GM23338 (cell line): ENCODE results near the gene PELI3. TPM values are rescaled to one million over a fixed set of nuclear protein-coding genes. Genes with fewer than 3 reads are reported as not detected.

Experiments
- ATAC-seq: fragments of 200-7000 bp; cut with Tn5 transposase; 3 replicates; pipeline ENCODE4 v1.9.1; 2020
- DNase-seq: peaks from one replicate; pipeline ENCODE4 v3.0.0-alpha.2; 2015; ENCODE audit warnings: low spot score
- H2AFZ ChIP-seq: fragments of 200-600 bp; sonication (generic); 2 replicates; pipeline ENCODE4 v1.8.0; 2016; ENCODE audit warnings: antibody characterized with exemption, mild to moderate bottlenecking, moderate library complexity
- H3F3A ChIP-seq: fragments of 200-600 bp; sonication (generic); replicated peaks from 2 replicates; pipeline ENCODE4 v1.8.0; 2017; ENCODE audit warnings: antibody characterized with exemption, mixed run types, low read depth
- H3K27ac ChIP-seq: fragments of 200-600 bp; sonication (generic); 2 replicates; pipeline ENCODE4 v1.6.1; 2016; ENCODE audit warnings: low read depth
- H3K27me3 ChIP-seq: fragments of 200-600 bp; sonication (generic); 2 replicates; pipeline ENCODE4 v1.8.0; 2016; ENCODE audit warnings: mild to moderate bottlenecking, mixed run types, moderate library complexity; ENCODE audit not compliant: insufficient read depth
- H3K36me3 ChIP-seq: fragments of 200-600 bp; sonication (generic); 2 replicates; pipeline ENCODE4 v1.8.0; 2016; ENCODE audit warnings: mild to moderate bottlenecking; ENCODE audit not compliant: insufficient read depth
- H3K4me1 ChIP-seq: fragments of 200-600 bp; sonication (generic); 2 replicates; pipeline ENCODE4 v1.8.0; 2016; ENCODE audit warnings: mild to moderate bottlenecking, moderate library complexity; ENCODE audit not compliant: insufficient read depth
- H3K4me2 ChIP-seq: fragments of 200-600 bp; sonication (generic); 2 replicates; pipeline ENCODE4 v1.7.1; 2017; ENCODE audit warnings: mixed run types
- H3K4me3 ChIP-seq: fragments of 200-600 bp; sonication (generic); 2 replicates; pipeline ENCODE4 v1.6.1; 2016; ENCODE audit warnings: mixed run types
- H3K79me2 ChIP-seq: fragments of 200-600 bp; sonication (generic); replicated peaks from 2 replicates; pipeline ENCODE4 v1.8.0; 2017; ENCODE audit warnings: mild to moderate bottlenecking; ENCODE audit not compliant: insufficient read depth
- H3K9me2 ChIP-seq: fragments of 200-600 bp; sonication (generic); 2 replicates; pipeline ENCODE4 v1.8.0; 2017; ENCODE audit not compliant: insufficient read depth
- H4K20me1 ChIP-seq: fragments of 200-600 bp; sonication (generic); replicated peaks from 2 replicates; pipeline ENCODE4 v1.8.0; 2017; ENCODE audit warnings: mild to moderate bottlenecking; ENCODE audit not compliant: insufficient read depth
- H3K27ac Mint-ChIP-seq: 2 replicates; pipeline ENCODE4 v1.8.0; 2020; ENCODE audit warnings: inconsistent platforms, mild to moderate bottlenecking, moderate library complexity, mixed read lengths
- H3K27me3 Mint-ChIP-seq: 3 replicates; pipeline ENCODE4 v1.8.0; 2022; ENCODE audit warnings: low read depth, mild to moderate bottlenecking, moderate library complexity, mixed read lengths, inconsistent platforms; ENCODE audit not compliant: insufficient read depth, poor library complexity
- H3K36me3 Mint-ChIP-seq: 3 replicates; pipeline ENCODE4 v1.8.0; 2021; ENCODE audit warnings: low read depth, mild to moderate bottlenecking, inconsistent platforms, moderate library complexity, mixed read lengths
- H3K4me1 Mint-ChIP-seq: 3 replicates; pipeline ENCODE4 v1.8.0; 2020; ENCODE audit warnings: mild to moderate bottlenecking, inconsistent platforms, mixed read lengths
- H3K4me3 Mint-ChIP-seq: 3 replicates; pipeline ENCODE4 v1.8.0; 2021; ENCODE audit warnings: moderate library complexity, mild to moderate bottlenecking, inconsistent platforms, mixed read lengths
- H3K9me3 Mint-ChIP-seq: 3 replicates; pipeline ENCODE4 v1.8.0; 2020; ENCODE audit warnings: moderate library complexity, mild to moderate bottlenecking, inconsistent platforms, mixed read lengths
- CREB1 ChIP-seq: fragments of 250-450 bp; sonication (Bioruptor Pico); IDR thresholded peaks from 2 replicates; pipeline ENCODE4 v1.5.0; 2020; ENCODE audit warnings: low read depth, mild to moderate bottlenecking, moderate library complexity
- EZH2 ChIP-seq: fragments of 200-600 bp; sonication (generic); IDR thresholded peaks from one replicate; pipeline ENCODE4 v1.8.0; 2017; ENCODE audit warnings: antibody characterized with exemption, mild to moderate bottlenecking, low read depth; ENCODE audit not compliant: unreplicated experiment
- EZH2phosphoT487 ChIP-seq: fragments of 200-600 bp; sonication (generic); IDR thresholded peaks from one replicate; pipeline ENCODE4 v1.8.1; 2018; ENCODE audit warnings: antibody characterized with exemption; ENCODE audit not compliant: unreplicated experiment
- JUNB ChIP-seq: IDR thresholded peaks from one replicate; pipeline ENCODE4 v1.6.1; 2016; ENCODE audit warnings: antibody characterized with exemption; ENCODE audit not compliant: unreplicated experiment
- NANOG ChIP-seq: IDR thresholded peaks from 2 replicates; pipeline ENCODE4 v1.6.1; 2016; ENCODE audit warnings: antibody characterized with exemption, borderline replicate concordance
- POLR2AphosphoS5 ChIP-seq: IDR thresholded peaks from 2 replicates; pipeline ENCODE4 v1.6.1; 2016; ENCODE audit warnings: antibody characterized with exemption, low read depth
- STAT1 ChIP-seq: IDR thresholded peaks from one replicate; pipeline ENCODE4 v1.6.1; 2016; ENCODE audit warnings: antibody characterized with exemption; ENCODE audit not compliant: unreplicated experiment
- ZNF114 ChIP-seq: fragments of 250-450 bp; sonication (Bioruptor Pico); IDR thresholded peaks from 2 replicates; pipeline ENCODE4 v1.5.0; 2020; ENCODE audit warnings: mild to moderate bottlenecking, moderate library complexity
- ZNF331 ChIP-seq: fragments of 250-450 bp; sonication (Bioruptor Pico); IDR thresholded peaks from 2 replicates; pipeline ENCODE4 v1.5.0; 2020; ENCODE audit warnings: low read depth, mild to moderate bottlenecking, moderate library complexity
- polyA plus RNA-seq: library from polyadenylated mRNA; unstranded; fragments of >200 nt; fragmentation: Nextera tagmentation; extraction: Ambion mirVana; gene quantifications from 2 replicates; pipeline ENCODE4 v1.2.1, GENCODE V29; 2016
- total RNA-seq: library from RNA; depleted of rRNA; stranded (reverse); fragments of >200 nt; shearing (Covaris generic); gene quantifications from 2 replicates; pipeline ENCODE4 v1.2.3, GENCODE V29; 2014
- TF ChIP-seq, protein P1 (sequence below): IDR thresholded peaks from 2 replicates; pipeline ENCODE4 v1.6.1; 2016; ENCODE audit warnings: antibody characterized with exemption
- TF ChIP-seq, protein P2 (sequence below), 2 experiments: fragments of 200-600 bp in 1 of 2; sonication (generic) in 1 of 2; conservative IDR thresholded peaks; 2 replicates each; pipeline versions ENCODE4 v1.5.1 to v1.6.1; 2016 to 2017; ENCODE audit warnings: antibody characterized with exemption in 2 of 2, low read depth in 2 of 2, mild to moderate bottlenecking in 2 of 2, moderate library complexity in 1 of 2

The PELI3 gene
- total and polyA plus RNA-seq, 2 experiments from 2014 or later: 2.8 to 9.1 TPM

DNA sequence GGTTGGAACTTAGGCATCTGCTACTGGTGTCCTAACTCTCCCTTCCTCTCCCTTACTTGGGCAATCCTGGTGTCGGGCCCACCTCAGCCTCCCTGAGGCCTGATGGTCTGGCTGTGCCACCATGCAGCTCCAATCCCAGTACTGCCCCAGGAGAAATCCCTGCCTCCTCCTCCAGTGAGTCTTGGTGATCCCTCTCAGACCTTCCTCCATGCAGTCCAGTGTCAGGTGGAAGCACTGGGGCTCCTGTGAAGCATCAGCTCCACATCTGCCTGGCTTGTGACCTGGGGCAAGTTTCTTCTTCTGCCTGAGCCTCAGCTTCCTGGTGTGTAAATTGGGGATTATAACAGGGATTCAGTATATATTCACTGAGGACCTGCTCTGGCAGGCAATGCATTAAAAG lies 1.8 kb upstream of the PELI3 start:
- Histone ChIP-seq H3K4me2 (peak overlapping the region; percentile 86), H4K20me1 (no peaks in the 10 kb centered on the region; the same call in none of the 2 replicates), H3K36me3 (no peaks in the 10 kb centered on the region), H3K4me1 (peaks cover 31% of the 10 kb centered on the region), H3K9me2 (no peaks in the 10 kb centered on the region), H3F3A (peaks cover 10% of the 10 kb centered on the region; the same call in 1 of the 2 replicates), H3K79me2 (no peaks in the 10 kb centered on the region), H3K4me3 (peak overlapping the region; percentile 81; the same call in 1 of the 2 replicates), H2AFZ (peak overlapping the region; percentile 75), H3K27ac (no peak overlapping the region), H3K27me3 (no peaks in the 10 kb centered on the region)
- H3K27ac Mint-ChIP-seq: no peak overlapping the region
- TF ChIP-seq, protein P1, sequence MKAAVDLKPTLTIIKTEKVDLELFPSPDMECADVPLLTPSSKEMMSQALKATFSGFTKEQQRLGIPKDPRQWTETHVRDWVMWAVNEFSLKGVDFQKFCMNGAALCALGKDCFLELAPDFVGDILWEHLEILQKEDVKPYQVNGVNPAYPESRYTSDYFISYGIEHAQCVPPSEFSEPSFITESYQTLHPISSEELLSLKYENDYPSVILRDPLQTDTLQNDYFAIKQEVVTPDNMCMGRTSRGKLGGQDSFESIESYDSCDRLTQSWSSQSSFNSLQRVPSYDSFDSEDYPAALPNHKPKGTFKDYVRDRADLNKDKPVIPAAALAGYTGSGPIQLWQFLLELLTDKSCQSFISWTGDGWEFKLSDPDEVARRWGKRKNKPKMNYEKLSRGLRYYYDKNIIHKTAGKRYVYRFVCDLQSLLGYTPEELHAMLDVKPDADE: no peak
- TF ChIP-seq POLR2AphosphoS5 (no peak), CREB1 (no peak), STAT1 (no peak), EZH2phosphoT487 (no peak), EZH2 (no peak), JUNB (no peak), ZNF114 (CRISPR knock-in tag) (no peak), NANOG (no peak), ZNF331 (CRISPR knock-in tag) (no peak)
- peaks cover 8% of the 10 kb centered on the region for H3K27me3 Mint-ChIP-seq
- peaks cover 25% of the 10 kb centered on the region for H3K36me3 Mint-ChIP-seq
- H3K4me1 Mint-ChIP-seq: peaks cover 31% of the 10 kb centered on the region
- H3K9me3 Mint-ChIP-seq: peaks cover 31% of the 10 kb centered on the region
- ATAC-seq (no peak), DNase-seq (no peak)
- peak overlapping the region; percentile 91 for H3K4me3 Mint-ChIP-seq

DNA sequence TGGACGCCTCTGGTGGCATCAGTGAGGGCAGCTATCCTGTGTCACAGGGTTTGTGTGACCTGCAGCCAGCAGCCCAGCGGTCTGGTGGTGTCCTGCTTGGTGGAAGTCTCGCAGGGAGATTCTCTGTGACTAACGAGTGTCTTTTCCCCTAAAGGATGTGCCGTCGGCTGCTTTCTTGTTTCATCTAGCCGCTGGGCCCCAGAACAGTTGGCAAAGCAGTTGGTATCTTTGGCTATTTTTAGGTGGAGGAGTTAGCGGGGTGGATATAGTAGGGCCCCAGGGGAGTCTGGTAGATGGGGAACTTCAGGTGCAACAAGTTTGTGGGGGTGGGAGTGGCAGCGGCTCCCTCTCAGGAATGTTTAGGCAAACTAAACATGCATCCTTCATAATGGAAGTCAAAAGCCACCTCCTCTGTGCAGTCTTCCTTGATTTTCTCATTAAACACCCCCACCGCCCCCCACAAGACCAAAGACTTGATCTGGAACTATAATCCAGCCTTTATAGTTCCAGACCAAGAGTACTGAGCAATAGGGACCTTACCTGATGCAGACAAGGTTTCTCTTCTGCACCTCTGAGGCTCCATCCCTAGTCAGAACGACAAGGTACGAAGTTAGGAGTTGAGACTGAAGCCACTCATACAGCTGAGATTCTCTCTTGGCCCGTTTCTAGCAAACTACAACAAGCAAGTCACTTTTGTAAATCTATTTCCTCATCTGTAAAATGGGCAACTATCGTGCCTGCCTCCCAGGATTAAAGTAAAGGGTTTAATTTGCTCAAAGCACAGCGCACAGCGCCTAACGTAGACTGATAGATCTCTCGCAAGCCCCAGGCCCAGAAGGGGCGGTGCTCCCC lies 1.1 kb upstream of the PELI3 start:
- TF ChIP-seq ZNF114 (CRISPR knock-in tag) (no peak), POLR2AphosphoS5 (no peak)
- TF ChIP-seq, protein P1: no peak
- TF ChIP-seq, protein P2, sequence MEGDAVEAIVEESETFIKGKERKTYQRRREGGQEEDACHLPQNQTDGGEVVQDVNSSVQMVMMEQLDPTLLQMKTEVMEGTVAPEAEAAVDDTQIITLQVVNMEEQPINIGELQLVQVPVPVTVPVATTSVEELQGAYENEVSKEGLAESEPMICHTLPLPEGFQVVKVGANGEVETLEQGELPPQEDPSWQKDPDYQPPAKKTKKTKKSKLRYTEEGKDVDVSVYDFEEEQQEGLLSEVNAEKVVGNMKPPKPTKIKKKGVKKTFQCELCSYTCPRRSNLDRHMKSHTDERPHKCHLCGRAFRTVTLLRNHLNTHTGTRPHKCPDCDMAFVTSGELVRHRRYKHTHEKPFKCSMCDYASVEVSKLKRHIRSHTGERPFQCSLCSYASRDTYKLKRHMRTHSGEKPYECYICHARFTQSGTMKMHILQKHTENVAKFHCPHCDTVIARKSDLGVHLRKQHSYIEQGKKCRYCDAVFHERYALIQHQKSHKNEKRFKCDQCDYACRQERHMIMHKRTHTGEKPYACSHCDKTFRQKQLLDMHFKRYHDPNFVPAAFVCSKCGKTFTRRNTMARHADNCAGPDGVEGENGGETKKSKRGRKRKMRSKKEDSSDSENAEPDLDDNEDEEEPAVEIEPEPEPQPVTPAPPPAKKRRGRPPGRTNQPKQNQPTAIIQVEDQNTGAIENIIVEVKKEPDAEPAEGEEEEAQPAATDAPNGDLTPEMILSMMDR (conservative IDR thresholded peaks at IDR 0.05; ENCODE audit: low read depth in 2 of 2): no peak
- Mint-ChIP-seq H3K9me3 (peaks cover 28% of the 10 kb centered on the region), H3K4me1 (peaks cover 36% of the 10 kb centered on the region), H3K27ac (peak overlapping the region; percentile 89), H3K27me3 (peaks cover 8% of the 10 kb centered on the region), H3K36me3 (peaks cover 23% of the 10 kb centered on the region), H3K4me3 (peak overlapping the region; percentile 91)
- H3K9me2 ChIP-seq: no peaks in the 10 kb centered on the region
- no peaks in the 10 kb centered on the region; the same call in none of the 2 replicates for H4K20me1 ChIP-seq
- peak overlapping the region; percentile 86 for H3K4me2 ChIP-seq
- no peaks in the 10 kb centered on the region for H3K36me3 ChIP-seq
- H3K27me3 ChIP-seq: no peaks in the 10 kb centered on the region
- H3K4me3 ChIP-seq: peak overlapping the region; percentile 81
- peaks cover 35% of the 10 kb centered on the region for H3K4me1 ChIP-seq
- no peaks in the 10 kb centered on the region for H3K79me2 ChIP-seq
- peaks cover 10% of the 10 kb centered on the region; the same call in 1 of the 2 replicates for H3F3A ChIP-seq
- no peak for ATAC-seq
- H2AFZ ChIP-seq: peak overlapping the region; percentile 75
- peak overlapping the region; percentile 83 for H3K27ac ChIP-seq
- no peak for DNase-seq
